CD14-positive monocyte (primary cell): ENCODE measurements around the gene BOLA3. TPM values are rescaled to one million over a fixed set of nuclear protein-coding genes. Genes with fewer than 3 reads are reported as not detected.

Experiments used
- DNase-seq, 3 donors: peaks; one replicate each; pipeline ENCODE4 v3.0.0-alpha.2; 2011 to 2022
- H2AFZ ChIP-seq: 2 replicates; pipeline ENCODE4 v1.6.0; 2012; ENCODE audit warnings: mild to moderate bottlenecking, low read depth, low read length, inconsistent platforms; ENCODE audit not compliant: insufficient read depth, poor library complexity, severe bottlenecking
- H3K27ac ChIP-seq, 2 donors: 1 replicate in 1 of 2; 2 replicates in 1 of 2; pipeline ENCODE4 v1.5.1; 2012 to 2013; ENCODE audit warnings: low read length in 2 of 2, control low read depth in 1 of 2, inconsistent platforms in 1 of 2, low read depth in 1 of 2, mild to moderate bottlenecking in 1 of 2
- H3K27me3 ChIP-seq, 2 donors: one replicate each; pipeline versions ENCODE4 v1.6.0 to v1.6.1; 2011 to 2013; ENCODE audit warnings: low read length in 2 of 2; ENCODE audit not compliant: control insufficient read depth in 2 of 2, insufficient read depth in 2 of 2
- H3K36me3 ChIP-seq, 2 donors: replicated peaks in 1 of 2; 1 replicate in 1 of 2; 2 replicates in 1 of 2; pipeline versions ENCODE4 v1.5.1 to v1.6.1; 2012 to 2013; ENCODE audit warnings: low read length in 2 of 2, control low read depth in 1 of 2, inconsistent platforms in 1 of 2, mild to moderate bottlenecking in 1 of 2; ENCODE audit not compliant: insufficient read depth in 2 of 2, control insufficient read depth in 1 of 2
- H3K4me1 ChIP-seq, 2 donors: 1 replicate in 1 of 2; 2 replicates in 1 of 2; pipeline versions ENCODE4 v1.5.1 to v1.6.1; 2012 to 2013; ENCODE audit warnings: low read length in 2 of 2, control low read depth in 1 of 2, inconsistent platforms in 1 of 2, mild to moderate bottlenecking in 1 of 2, moderate library complexity in 1 of 2; ENCODE audit not compliant: insufficient read depth in 2 of 2, control insufficient read depth in 1 of 2
- H3K4me2 ChIP-seq: replicated peaks from 2 replicates; pipeline ENCODE3; 2012; ENCODE audit warnings: low read length, moderate library complexity, mild to moderate bottlenecking; ENCODE audit not compliant: poor library complexity, severe bottlenecking; ENCODE audit errors: extremely low read depth
- H3K4me3 ChIP-seq, 3 experiments: fragments of 200-600 bp in 1 of 3; sonication (generic) in 1 of 3; replicated peaks in 1 of 3; 1 replicate in 2 of 3; 2 replicates in 1 of 3; pipeline ENCODE4 v1.5.1; 2011 to 2013; ENCODE audit warnings: low read length in 3 of 3, mild to moderate bottlenecking in 3 of 3, control low read depth in 2 of 3, low read depth in 2 of 3, inconsistent platforms in 1 of 3, moderate library complexity in 1 of 3
- H3K79me2 ChIP-seq: 2 replicates; pipeline ENCODE4 v1.6.0; 2012; ENCODE audit warnings: mild to moderate bottlenecking, control low read depth, inconsistent platforms, low read length, moderate library complexity; ENCODE audit not compliant: insufficient read depth
- H3K9ac ChIP-seq: 2 replicates; pipeline ENCODE4 v1.6.0; 2017; ENCODE audit warnings: low read length, mild to moderate bottlenecking; ENCODE audit not compliant: insufficient read depth, poor library complexity, severe bottlenecking
- H3K9me3 ChIP-seq, 2 donors: replicated peaks in 1 of 2; 1 replicate in 1 of 2; 2 replicates in 1 of 2; pipeline versions ENCODE4 v1.5.1 to v1.6.1; 2012 to 2013; ENCODE audit warnings: low read length in 2 of 2, control low read depth in 1 of 2; ENCODE audit not compliant: control insufficient read depth in 1 of 2, insufficient read depth in 1 of 2
- H4K20me1 ChIP-seq: 2 replicates; pipeline ENCODE4 v1.6.0; 2012; ENCODE audit warnings: mild to moderate bottlenecking, low read length, control low read depth, moderate library complexity; ENCODE audit not compliant: insufficient read depth
- H3K27ac Mint-ChIP-seq, 7 donors: one replicate each; pipeline ENCODE4 v1.8.0; 2020; ENCODE audit warnings: mild to moderate bottlenecking in 7 of 7, mixed read lengths in 7 of 7, moderate library complexity in 6 of 7, inconsistent platforms in 2 of 7
- H3K27me3 Mint-ChIP-seq, 3 donors: one replicate each; pipeline ENCODE4 v1.8.0; 2021 to 2022; ENCODE audit warnings: low read depth in 3 of 3, mild to moderate bottlenecking in 3 of 3, mixed read lengths in 3 of 3, moderate library complexity in 3 of 3, inconsistent platforms in 1 of 3
- H3K36me3 Mint-ChIP-seq, 2 donors: one replicate each; pipeline ENCODE4 v1.8.0; 2020; ENCODE audit warnings: mixed read lengths in 2 of 2, inconsistent platforms in 1 of 2, mild to moderate bottlenecking in 1 of 2
- H3K4me1 Mint-ChIP-seq: one replicate; pipeline ENCODE4 v1.8.0; 2020; ENCODE audit warnings: mild to moderate bottlenecking, mixed read lengths
- H3K4me3 Mint-ChIP-seq, 2 donors: one replicate each; pipeline ENCODE4 v1.8.0; 2020; ENCODE audit warnings: mild to moderate bottlenecking in 2 of 2, mixed read lengths in 2 of 2, moderate library complexity in 1 of 2
- H3K9me3 Mint-ChIP-seq, 7 donors: one replicate each; pipeline ENCODE4 v1.8.0; 2020 to 2022; ENCODE audit warnings: mixed read lengths in 7 of 7, mild to moderate bottlenecking in 6 of 7, moderate library complexity in 6 of 7, inconsistent platforms in 2 of 7
- WGBS: methylation state at CpG from one replicate; pipeline ENCODE4 v1.1.5; 2013; ENCODE audit warnings: missing lambda C conversion rate; ENCODE audit not compliant: insufficient coverage; 5-methylcytosine and 5-hydroxymethylcytosine counted together
- intact Hi-C, 2 donors: fragments of 100-400 bp; cut with micrococcal nuclease; formaldehyde crosslinking; loops; one replicate each; pipeline versions ENCODE4 v1.15.0 to v1.15.1; 2023
- polyA minus RNA-seq: library from RNA; depleted of rRNA, polyadenylated mRNA; stranded (reverse); fragments of >200 nt; gene quantifications from 2 replicates; pipeline ENCODE4 v1.2.3, GENCODE V29; 2012
- polyA plus RNA-seq, 3 donors: library from polyadenylated mRNA; depleted of rRNA in 1 of 3; unstranded in 2 of 3; stranded (reverse) in 1 of 3; fragments of 300-500 nt in 2 of 3; fragments of >200 nt in 1 of 3; fragmentation: Illumina TruSeq in 2 of 3; gene quantifications; 1 replicate in 2 of 3; 2 replicates in 1 of 3; pipeline ENCODE4 v1.2.3, GENCODE V29; 2012 to 2021
- total RNA-seq, 12 experiments: library from RNA in 1 of 12; stranded (reverse) in 1 of 12; fragments of 120-200 nt in 1 of 12; gene quantifications; one replicate each; pipeline ENCODE4 v1.2.4 and lab custom pipeline; 2013 to 2026; ENCODE audit warnings: mixed read lengths in 6 of 12, inconsistent platforms in 1 of 12
- TF ChIP-seq, protein P1 (sequence below): fragments of 200-600 bp; IDR thresholded peaks from one replicate; pipeline ENCODE4 v1.8.0; 2022; ENCODE audit warnings: antibody characterized with exemption, mild to moderate bottlenecking

Gene BOLA3, protein sequence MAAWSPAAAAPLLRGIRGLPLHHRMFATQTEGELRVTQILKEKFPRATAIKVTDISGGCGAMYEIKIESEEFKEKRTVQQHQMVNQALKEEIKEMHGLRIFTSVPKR
- 5.5 TPM for total RNA-seq (2013)
- 1 to 10 TPM; 3.9 to 8.0 (median 7.7) TPM for polyA plus RNA-seq
- polyA minus RNA-seq: 0.83 and 3.4 TPM in 2 replicates
- total RNA-seq (lab: John Stamatoyannopoulos, UW): 0.08 to 1.8 (median 1.4) reads per million in 11 experiments

DNA sequence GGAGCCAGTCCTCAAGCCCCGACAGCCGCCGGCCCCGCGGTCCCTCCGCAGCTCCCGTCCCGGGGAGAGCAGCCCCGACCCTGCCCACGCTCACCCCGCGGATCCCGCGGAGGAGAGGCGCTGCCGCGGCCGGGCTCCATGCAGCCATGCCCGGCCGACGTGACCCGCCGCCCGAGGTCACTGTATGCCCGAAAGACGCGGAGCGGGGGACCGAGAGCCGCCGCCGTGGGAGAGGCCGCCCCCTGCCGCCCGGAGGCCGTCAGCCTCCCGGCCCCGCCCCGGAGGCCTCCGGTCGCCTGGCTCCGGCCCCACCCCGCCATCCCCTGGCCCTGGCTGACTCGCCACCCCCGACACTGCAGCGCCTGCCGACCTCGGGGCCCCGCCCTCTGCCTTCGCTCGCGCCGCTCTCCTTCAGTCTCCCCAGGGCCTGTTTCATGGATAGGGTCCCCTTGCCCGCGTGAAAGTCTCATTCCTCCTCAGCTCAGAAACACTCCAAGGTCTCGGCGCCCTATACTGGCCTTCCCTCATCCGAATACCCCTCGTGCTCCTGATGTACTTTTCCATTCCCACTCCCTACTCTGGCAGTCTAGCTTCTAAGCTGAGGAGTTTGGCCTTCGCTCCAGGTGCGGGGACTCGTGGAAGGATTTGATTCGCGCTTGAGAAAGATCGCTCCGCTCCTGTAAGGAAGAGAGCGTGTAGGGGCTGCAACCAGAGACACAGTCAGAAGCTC lies at the start of gene BOLA3:
TSS of gene BOLA3 (minus strand) at position 186 of the 730 bp plus-strand sequence. CDS start at position 148, 38 bp downstream.
- Mint-ChIP-seq H3K4me1 (no peaks in the 10 kb centered on the region), H3K9me3 (no peaks in the 10 kb centered on the region), H3K27ac (no peak within 1 kb of the TSS), H3K27me3 (peaks cover 0 to 2% (median 0%) of the 10 kb centered on the region in 3 donors), H3K4me3 (no peak within 1 kb of the TSS), H3K36me3 (peaks cover 14 to 31% of the 10 kb centered on the region in 2 donors)
- Histone ChIP-seq H3K27ac (peak within 1 kb of the TSS in 1 of 2 donors; percentile 67), H3K4me2 (peak within 1 kb of the TSS; percentile 99), H4K20me1 (peaks cover 32% of the 10 kb centered on the region), H3K79me2 (peaks cover 12% of the 10 kb centered on the region), H3K27me3 (no peaks in the 10 kb centered on the region), H2AFZ (peak within 1 kb of the TSS; percentile 97), H3K36me3 (peaks cover 17 to 26% of the 10 kb centered on the region in 2 donors), H3K4me1 (peaks cover 17 to 21% of the 10 kb centered on the region in 2 donors), H3K9ac (peak within 1 kb of the TSS; percentile 64), H3K9me3 (no peaks in the 10 kb centered on the region), H3K4me3 (peak within 1 kb of the TSS; percentile 43 to 89 (median 61))
- intact Hi-C loops: loop anchor here in 1 of 2 donors (10.0 kb wide), 2 partner anchors 67 to 323 kb away; partner anchors contain the start of gene STAMBP
- DNase-seq: peak; percentile 70 to 75 (median 72)
- TF ChIP-seq, protein P1, sequence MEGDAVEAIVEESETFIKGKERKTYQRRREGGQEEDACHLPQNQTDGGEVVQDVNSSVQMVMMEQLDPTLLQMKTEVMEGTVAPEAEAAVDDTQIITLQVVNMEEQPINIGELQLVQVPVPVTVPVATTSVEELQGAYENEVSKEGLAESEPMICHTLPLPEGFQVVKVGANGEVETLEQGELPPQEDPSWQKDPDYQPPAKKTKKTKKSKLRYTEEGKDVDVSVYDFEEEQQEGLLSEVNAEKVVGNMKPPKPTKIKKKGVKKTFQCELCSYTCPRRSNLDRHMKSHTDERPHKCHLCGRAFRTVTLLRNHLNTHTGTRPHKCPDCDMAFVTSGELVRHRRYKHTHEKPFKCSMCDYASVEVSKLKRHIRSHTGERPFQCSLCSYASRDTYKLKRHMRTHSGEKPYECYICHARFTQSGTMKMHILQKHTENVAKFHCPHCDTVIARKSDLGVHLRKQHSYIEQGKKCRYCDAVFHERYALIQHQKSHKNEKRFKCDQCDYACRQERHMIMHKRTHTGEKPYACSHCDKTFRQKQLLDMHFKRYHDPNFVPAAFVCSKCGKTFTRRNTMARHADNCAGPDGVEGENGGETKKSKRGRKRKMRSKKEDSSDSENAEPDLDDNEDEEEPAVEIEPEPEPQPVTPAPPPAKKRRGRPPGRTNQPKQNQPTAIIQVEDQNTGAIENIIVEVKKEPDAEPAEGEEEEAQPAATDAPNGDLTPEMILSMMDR: peak; percentile 80
- whole genome bisulfite sequencing: under 1% methylated on average over 66 of the region's 67 CpGs

DNA sequence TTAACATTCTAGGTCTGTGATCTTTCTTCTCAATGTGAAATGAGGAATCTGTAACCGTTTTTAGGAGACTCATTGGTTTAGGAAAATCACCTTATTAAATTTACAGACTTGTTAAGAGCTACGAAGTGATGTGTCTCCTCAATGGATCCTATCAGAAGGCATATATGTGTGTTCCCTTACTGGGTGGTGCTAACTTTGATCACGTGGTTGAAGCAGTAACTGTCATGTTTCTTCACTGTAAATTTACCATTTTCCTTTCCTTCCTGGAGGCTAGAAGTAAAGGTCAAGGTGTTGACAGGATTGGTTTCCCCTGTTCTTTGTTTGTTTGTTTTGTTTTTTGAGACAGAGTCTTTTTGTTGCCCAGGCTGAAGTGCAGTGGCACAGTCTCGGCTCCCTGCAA lies 49.3 kb upstream of the BOLA3 start:
- Histone ChIP-seq H3K9me3 (no peaks in the 10 kb centered on the region), H3K4me1 (peaks cover 25 to 38% of the 10 kb centered on the region in 2 donors), H3K27ac (no peak overlapping the region), H3K27me3 (no peaks in the 10 kb centered on the region), H4K20me1 (peaks cover 25% of the 10 kb centered on the region), H3K4me2 (no peak overlapping the region), H3K4me3 (no peak overlapping the region), H3K9ac (no peak overlapping the region), H3K36me3 (no peaks in the 10 kb centered on the region), H3K79me2 (peaks cover 34% of the 10 kb centered on the region), H2AFZ (no peak overlapping the region)
- no CpG with 5 or more reads among the region's 4 CpGs for WGBS
- TF ChIP-seq, protein P1: no peak
- H3K27me3 Mint-ChIP-seq: peaks cover 0 to 5% (median 1%) of the 10 kb centered on the region in 3 donors
- no peak for DNase-seq
- H3K4me3 Mint-ChIP-seq: no peak overlapping the region
- peaks cover 0 to 10% of the 10 kb centered on the region in 2 donors for H3K36me3 Mint-ChIP-seq
- H3K4me1 Mint-ChIP-seq: peaks cover 35% of the 10 kb centered on the region
- peaks cover 0 to 5% (median 0%) of the 10 kb centered on the region in 7 donors for H3K9me3 Mint-ChIP-seq
- intact Hi-C loops: loop anchor here in 1 of 2 donors (5.0 to 10.0 kb wide), 2 partner anchors 35 to 272 kb away; partner anchors contain the start of gene DGUOK
- peak overlapping the region in 2 of 7 donors; percentile 32 to 97 for H3K27ac Mint-ChIP-seq
